Measurements from ENCODE around the gene CCDC14.
"Not testable (repeated sequence)": the region's sequence is repeated elsewhere in the genome, so short reads cannot be mapped to it uniquely, and the experiment has no call there.

DNA sequence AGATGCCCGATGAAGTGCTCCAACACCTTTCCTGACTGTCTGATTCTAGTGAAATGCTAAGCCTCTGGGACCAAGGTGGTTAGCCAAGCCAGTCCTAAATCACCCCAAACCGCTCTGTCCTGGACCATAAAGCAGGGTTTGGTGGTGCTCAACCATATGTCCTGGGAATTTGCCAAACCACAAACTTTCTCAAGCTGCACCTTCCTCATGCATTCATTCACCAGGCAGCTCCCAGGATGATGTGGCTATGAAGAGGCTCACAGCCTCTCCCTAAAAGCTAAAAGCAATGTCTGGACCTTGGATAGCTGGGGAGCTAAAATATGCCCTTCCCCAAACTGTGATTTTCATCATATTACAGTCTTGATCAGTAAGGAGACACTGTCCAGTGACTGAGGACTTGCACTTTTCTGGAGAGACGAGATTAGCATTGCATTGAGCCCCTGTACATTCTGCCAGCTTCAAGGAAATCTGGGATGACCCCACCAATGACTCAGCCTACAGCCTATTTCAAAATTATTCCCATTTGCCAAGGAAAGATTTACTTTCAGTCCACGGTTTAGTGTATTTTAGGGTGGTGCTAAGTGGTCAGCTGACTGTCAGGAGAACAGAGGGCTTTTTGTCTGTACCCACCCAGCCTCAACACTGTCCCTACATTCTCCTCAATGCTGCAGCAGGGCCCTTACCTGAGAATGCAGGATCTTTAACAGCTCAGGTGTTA lies 15.3 kb upstream of the CCDC14 start:
- TF ChIP-seq, protein P1, sequence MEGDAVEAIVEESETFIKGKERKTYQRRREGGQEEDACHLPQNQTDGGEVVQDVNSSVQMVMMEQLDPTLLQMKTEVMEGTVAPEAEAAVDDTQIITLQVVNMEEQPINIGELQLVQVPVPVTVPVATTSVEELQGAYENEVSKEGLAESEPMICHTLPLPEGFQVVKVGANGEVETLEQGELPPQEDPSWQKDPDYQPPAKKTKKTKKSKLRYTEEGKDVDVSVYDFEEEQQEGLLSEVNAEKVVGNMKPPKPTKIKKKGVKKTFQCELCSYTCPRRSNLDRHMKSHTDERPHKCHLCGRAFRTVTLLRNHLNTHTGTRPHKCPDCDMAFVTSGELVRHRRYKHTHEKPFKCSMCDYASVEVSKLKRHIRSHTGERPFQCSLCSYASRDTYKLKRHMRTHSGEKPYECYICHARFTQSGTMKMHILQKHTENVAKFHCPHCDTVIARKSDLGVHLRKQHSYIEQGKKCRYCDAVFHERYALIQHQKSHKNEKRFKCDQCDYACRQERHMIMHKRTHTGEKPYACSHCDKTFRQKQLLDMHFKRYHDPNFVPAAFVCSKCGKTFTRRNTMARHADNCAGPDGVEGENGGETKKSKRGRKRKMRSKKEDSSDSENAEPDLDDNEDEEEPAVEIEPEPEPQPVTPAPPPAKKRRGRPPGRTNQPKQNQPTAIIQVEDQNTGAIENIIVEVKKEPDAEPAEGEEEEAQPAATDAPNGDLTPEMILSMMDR (optimal IDR thresholded peaks at IDR 0.05 in 1 of 3, IDR thresholded peaks at IDR 0.05 in 1 of 3, conservative IDR thresholded peaks at IDR 0.05 in 1 of 3; ENCODE audit: extremely low read depth in 1 of 3, insufficient read depth in 2 of 3, low read length in 3 of 3) = not testable (repeated sequence)
- TF ChIP-seq EZH2 (IDR thresholded peaks at IDR 0.05; ENCODE audit: low read length) = not testable (repeated sequence)
